CD4-positive, alpha-beta memory T cell (primary cell): ENCODE results near the gene ADCYAP1R1. TPM values are rescaled to one million over a fixed set of nuclear protein-coding genes. Genes with fewer than 3 reads are reported as not detected.

ENCODE experiments used
- CTCF ChIA-PET: fragments of 350-600 bp; sonication (Branson Sonifier 250); formaldehyde crosslinking; loops from one replicate; lab custom pipeline; 2021; ENCODE audit warnings: inconsistent platforms; ENCODE audit not compliant: partially characterized antibody; lab: Charles Lee
- POLR2A ChIA-PET: fragments of 350-600 bp; sonication (Branson Sonifier 250); formaldehyde crosslinking; loops from one replicate; lab custom pipeline; 2021; ENCODE audit not compliant: partially characterized antibody; lab: Charles Lee
- DNase-seq, 5 donors: peaks; one replicate each; pipeline versions ENCODE4 v3.0.0 to v3.0.0-alpha.2; 2020 to 2022; ENCODE audit warnings: mixed read lengths in 1 of 5
- H3K27ac ChIP-seq: one replicate; pipeline ENCODE4 v1.7.0; 2013; ENCODE audit warnings: low read depth, low read length
- H3K27me3 ChIP-seq: 2 replicates; pipeline ENCODE4 v1.7.0; 2013; ENCODE audit warnings: mild to moderate bottlenecking, low read length, moderate library complexity; ENCODE audit not compliant: insufficient read depth
- H3K36me3 ChIP-seq: 2 replicates; pipeline ENCODE4 v1.7.0; 2013; ENCODE audit warnings: mild to moderate bottlenecking, low read length, moderate library complexity; ENCODE audit not compliant: insufficient read depth
- H3K4me1 ChIP-seq: 2 replicates; pipeline ENCODE4 v1.7.0; 2013; ENCODE audit warnings: mild to moderate bottlenecking, low read length, moderate library complexity; ENCODE audit not compliant: insufficient read depth
- H3K4me3 ChIP-seq, 2 donors: one replicate each; pipeline ENCODE4 v1.7.0; 2013; ENCODE audit warnings: low read length in 2 of 2, mild to moderate bottlenecking in 1 of 2
- H3K9me3 ChIP-seq, 2 donors: one replicate each; pipeline ENCODE4 v1.7.0; 2013; ENCODE audit warnings: low read length in 2 of 2, control low read depth in 1 of 2; ENCODE audit not compliant: control insufficient read depth in 1 of 2
- H3K27ac Mint-ChIP-seq, 7 donors: one replicate each; pipeline ENCODE4 v1.8.0; 2020 to 2021; ENCODE audit warnings: mixed read lengths in 7 of 7, mild to moderate bottlenecking in 6 of 7, inconsistent platforms in 3 of 7, moderate library complexity in 3 of 7
- H3K27me3 Mint-ChIP-seq, 2 donors: one replicate each; pipeline ENCODE4 v1.8.0; 2020 to 2021; ENCODE audit warnings: mixed read lengths in 2 of 2
- H3K36me3 Mint-ChIP-seq, 2 donors: one replicate each; pipeline ENCODE4 v1.8.0; 2020 to 2021; ENCODE audit warnings: mixed read lengths in 2 of 2, inconsistent platforms in 1 of 2, mild to moderate bottlenecking in 1 of 2
- H3K4me1 Mint-ChIP-seq, 4 donors: one replicate each; pipeline ENCODE4 v1.8.0; 2020 to 2021; ENCODE audit warnings: mixed read lengths in 4 of 4, mild to moderate bottlenecking in 1 of 4
- H3K4me3 Mint-ChIP-seq, 8 donors: one replicate each; pipeline ENCODE4 v1.8.0; 2020 to 2021; ENCODE audit warnings: mixed read lengths in 8 of 8, mild to moderate bottlenecking in 7 of 8, moderate library complexity in 6 of 8, inconsistent platforms in 3 of 8
- H3K9me3 Mint-ChIP-seq, 8 donors: one replicate each; pipeline ENCODE4 v1.8.0; 2020 to 2021; ENCODE audit warnings: mixed read lengths in 8 of 8, mild to moderate bottlenecking in 5 of 8, inconsistent platforms in 3 of 8, moderate library complexity in 1 of 8
- intact Hi-C: fragments of 100-400 bp; cut with micrococcal nuclease; formaldehyde crosslinking; loops from one replicate; pipeline ENCODE4 v1.15.1; 2023
- polyA plus RNA-seq, 2 donors: library from polyadenylated mRNA; unstranded; fragments of 300-500 nt; fragmentation: Illumina TruSeq; gene quantifications; one replicate each; pipeline ENCODE4 v1.2.3, GENCODE V29; 2021
- total RNA-seq, 2 experiments: library from RNA; stranded (reverse); gene quantifications; one replicate each; pipeline ENCODE4 v1.2.3, GENCODE V29; 2021

The ADCYAP1R1 gene
- total and polyA plus RNA-seq, 4 experiments from 2014 or later: not detected

GRCh38 chr7:31102151-31102972, 50.3 kb downstream of the ADCYAP1R1 start:
- POLR2A ChIA-PET: no interaction called here
- H3K36me3 Mint-ChIP-seq: no peaks in the 10 kb centered on the region
- no peak for DNase-seq
- H3K4me3 Mint-ChIP-seq: no peak overlapping the region
- CTCF ChIA-PET: no interaction called here
- H3K4me1 Mint-ChIP-seq: no peaks in the 10 kb centered on the region
- peaks cover 2 to 3% of the 10 kb centered on the region in 2 donors for H3K27me3 Mint-ChIP-seq
- Histone ChIP-seq H3K4me1 (no peaks in the 10 kb centered on the region), H3K36me3 (no peaks in the 10 kb centered on the region), H3K27me3 (no peaks in the 10 kb centered on the region), H3K4me3 (no peak overlapping the region), H3K27ac (no peak overlapping the region), H3K9me3 (no peaks in the 10 kb centered on the region)
- intact Hi-C loops: no loop called here
- peaks cover 0 to 2% (median 0%) of the 10 kb centered on the region in 8 donors for H3K9me3 Mint-ChIP-seq
- H3K27ac Mint-ChIP-seq: no peak overlapping the region

- Mint-ChIP-seq H3K27me3 (peaks cover 2 to 3% of the 10 kb centered on the region in 2 donors), H3K27ac (no peak overlapping the region), H3K4me3 (no peak overlapping the region), H3K4me1 (no peaks in the 10 kb centered on the region), H3K36me3 (no peaks in the 10 kb centered on the region), H3K9me3 (peaks cover 0 to 2% (median 0%) of the 10 kb centered on the region in 8 donors)
- H3K4me1 ChIP-seq: no peaks in the 10 kb centered on the region
- H3K36me3 ChIP-seq: no peaks in the 10 kb centered on the region
- H3K4me3 ChIP-seq: no peak overlapping the region
- no peaks in the 10 kb centered on the region for H3K27me3 ChIP-seq
- intact Hi-C loops: no loop called here
- no peaks in the 10 kb centered on the region for H3K9me3 ChIP-seq
- H3K27ac ChIP-seq: no peak overlapping the region
- ChIA-PET CTCF (no interaction called here), POLR2A (no interaction called here)
- DNase-seq: no peak
These were observed 51.1 kb downstream of the ADCYAP1R1 start for GRCh38 chr7:31102973-31103850.

GRCh38 chr7:31104361-31105255, 52.5 kb downstream of the ADCYAP1R1 start:
- H3K27me3 Mint-ChIP-seq: peaks cover 2 to 6% of the 10 kb centered on the region in 2 donors

GRCh38 chr7:31105256-31105950, 53.3 kb downstream of the ADCYAP1R1 start:
- H3K4me1 ChIP-seq: no peaks in the 10 kb centered on the region
- H3K9me3 Mint-ChIP-seq: peaks cover 0 to 3% (median 0%) of the 10 kb centered on the region in 8 donors
- H3K27me3 ChIP-seq: no peaks in the 10 kb centered on the region
- no peaks in the 10 kb centered on the region for H3K36me3 ChIP-seq
- no peaks in the 10 kb centered on the region for H3K36me3 Mint-ChIP-seq
- H3K27ac Mint-ChIP-seq: no peak overlapping the region
- intact Hi-C loops: no loop called here
- ChIA-PET POLR2A (no interaction called here), CTCF (interaction anchor here (1.9 kb wide), 1 partner anchor 17 kb away, joined by 8 read pairs; no protein-coding TSS in a partner anchor)
- peaks cover 2 to 6% of the 10 kb centered on the region in 2 donors for H3K27me3 Mint-ChIP-seq
- no peak overlapping the region for H3K4me3 ChIP-seq
- no peak overlapping the region for H3K4me3 Mint-ChIP-seq
- H3K9me3 ChIP-seq: no peaks in the 10 kb centered on the region
- no peaks in the 10 kb centered on the region for H3K4me1 Mint-ChIP-seq
- DNase-seq: no peak
- H3K27ac ChIP-seq: no peak overlapping the region

More at GRCh38 chr7:31104361-31105255, 52.5 kb downstream of the ADCYAP1R1 start:
- no peak overlapping the region for H3K4me3 Mint-ChIP-seq
- Histone ChIP-seq H3K4me3 (no peak overlapping the region), H3K4me1 (no peaks in the 10 kb centered on the region), H3K27ac (no peak overlapping the region), H3K36me3 (no peaks in the 10 kb centered on the region), H3K27me3 (no peaks in the 10 kb centered on the region), H3K9me3 (no peaks in the 10 kb centered on the region)
- no peaks in the 10 kb centered on the region for H3K4me1 Mint-ChIP-seq
- CTCF ChIA-PET: interaction anchor here (1.9 kb wide), 1 partner anchor 18 kb away, joined by 8 read pairs; no protein-coding TSS in a partner anchor
- peaks cover 0 to 3% (median 0%) of the 10 kb centered on the region in 8 donors for H3K9me3 Mint-ChIP-seq
- POLR2A ChIA-PET: no interaction called here
- intact Hi-C loops: no loop called here
- no peak overlapping the region for H3K27ac Mint-ChIP-seq
- no peak for DNase-seq
- H3K36me3 Mint-ChIP-seq: no peaks in the 10 kb centered on the region

DNA sequence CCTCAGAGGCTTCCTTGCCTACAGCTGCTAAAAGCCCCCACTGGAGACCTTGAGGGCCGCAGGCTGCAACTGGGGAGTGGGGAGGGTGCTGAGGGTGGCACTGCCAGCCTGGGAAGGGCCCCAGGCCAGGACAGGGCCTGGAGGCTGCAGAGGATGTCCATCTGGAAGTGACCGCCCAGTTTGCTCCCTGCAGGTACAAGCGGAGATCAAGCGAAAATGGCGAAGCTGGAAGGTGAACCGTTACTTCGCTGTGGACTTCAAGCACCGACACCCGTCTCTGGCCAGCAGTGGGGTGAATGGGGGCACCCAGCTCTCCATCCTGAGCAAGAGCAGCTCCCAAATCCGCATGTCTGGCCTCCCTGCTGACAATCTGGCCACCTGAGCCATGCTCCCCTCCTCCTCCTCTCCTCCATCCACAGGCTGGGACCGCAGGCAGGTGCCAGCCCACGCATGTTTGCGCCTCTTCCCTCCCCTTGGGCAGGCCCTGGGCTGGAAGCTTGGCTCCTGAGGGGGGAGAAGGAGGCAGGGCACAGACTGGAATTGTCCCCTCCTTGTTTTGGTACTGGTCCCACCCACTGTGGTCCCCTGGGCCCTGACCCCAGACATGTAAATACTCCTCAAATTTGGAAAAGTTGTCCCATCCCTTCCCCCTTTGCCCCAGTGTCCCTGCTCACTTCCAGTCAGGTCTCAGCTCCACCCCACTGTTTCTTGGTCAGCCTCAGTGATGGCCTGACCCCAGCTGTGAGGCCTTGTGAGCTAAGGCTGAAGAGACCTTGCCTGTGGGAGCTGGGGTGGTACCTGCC, 54.4 kb downstream of the ADCYAP1R1 start:
- no peaks in the 10 kb centered on the region for H3K36me3 Mint-ChIP-seq
- H3K27me3 Mint-ChIP-seq: peaks cover 2 to 6% of the 10 kb centered on the region in 2 donors
- no peaks in the 10 kb centered on the region for H3K4me1 Mint-ChIP-seq
- Histone ChIP-seq H3K4me1 (no peaks in the 10 kb centered on the region), H3K4me3 (no peak overlapping the region), H3K27ac (no peak overlapping the region), H3K36me3 (no peaks in the 10 kb centered on the region), H3K27me3 (no peaks in the 10 kb centered on the region), H3K9me3 (no peaks in the 10 kb centered on the region)
- no peak for DNase-seq
- intact Hi-C loops: no loop called here
- H3K27ac Mint-ChIP-seq: peak overlapping the region in 1 of 7 donors; percentile 8
- POLR2A ChIA-PET: no interaction called here
- CTCF ChIA-PET: interaction anchor here (1.2 to 1.9 kb wide), 2 partner anchors 16 to 27 kb away, joined by 3 to 8 read pairs; no protein-coding TSS in a partner anchor
- H3K9me3 Mint-ChIP-seq: peaks cover 0 to 3% (median 0%) of the 10 kb centered on the region in 8 donors
- no peak overlapping the region for H3K4me3 Mint-ChIP-seq
